ENCODE measurements around the gene CDC34.
"Not testable (repeated sequence)": the region's sequence is repeated elsewhere in the genome, so short reads cannot be mapped to it uniquely, and the experiment has no call there.

CDC34 gene

GRCh38 chr19:574658-575526, 43.3 kb downstream of the CDC34 start:
- peak in 1 of 2 donors; percentile 30 for DNase-seq

DNA sequence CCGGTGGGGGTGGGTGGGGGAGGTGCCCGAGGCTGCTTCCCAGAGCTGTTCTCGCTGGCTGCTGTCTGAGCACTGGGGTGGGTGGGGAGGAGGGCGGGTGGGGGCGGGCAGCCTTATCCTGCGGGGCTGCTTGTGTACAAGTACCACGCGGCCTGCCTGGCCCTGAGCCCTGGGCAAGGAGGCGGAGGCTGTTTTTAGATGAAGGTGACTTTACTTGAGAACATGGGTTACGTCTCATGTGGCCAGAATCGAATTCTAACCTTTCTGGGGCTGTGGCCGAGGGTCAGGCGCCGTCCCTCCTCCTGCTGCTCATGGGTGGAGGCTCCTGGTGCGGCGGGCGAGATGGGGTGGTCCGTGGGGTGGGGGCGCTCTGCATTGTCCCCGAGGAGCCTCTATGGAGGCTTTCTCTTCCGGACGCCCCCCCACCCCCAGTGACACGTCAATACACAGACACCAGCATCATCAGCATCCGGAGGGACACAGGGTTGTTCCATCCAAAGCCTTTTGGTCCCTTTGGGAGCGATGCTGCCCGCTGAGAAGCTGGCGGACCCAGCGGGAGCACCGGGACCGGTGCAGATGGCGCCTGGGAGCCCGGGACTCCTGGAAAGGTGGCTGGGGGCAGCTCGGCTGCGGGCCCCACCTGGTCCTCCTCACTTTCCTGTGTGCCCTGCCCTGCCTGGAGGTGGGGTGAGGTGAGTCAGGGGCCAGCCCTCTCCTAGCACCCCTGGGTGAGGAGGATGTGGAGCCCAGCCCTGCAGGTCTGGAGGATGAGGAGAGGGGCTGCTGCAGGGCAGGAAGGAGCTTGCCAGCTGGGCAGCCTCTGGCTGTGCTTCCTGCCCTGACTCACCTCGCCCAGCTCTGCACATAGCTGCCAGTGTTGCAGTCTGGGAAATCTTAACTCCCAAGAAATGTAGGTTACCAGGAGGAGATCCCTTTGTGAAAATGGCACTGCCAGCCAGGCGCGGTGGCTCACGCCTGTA, 44.3 kb downstream of the CDC34 start:
- DNase-seq: no peak

GRCh38 chr19:576768-577438, 45.3 kb downstream of the CDC34 start:
- no peak for DNase-seq

GRCh38 chr19:577439-578392, 46.2 kb downstream of the CDC34 start:
- peak in 1 of 2 donors; percentile 29 for DNase-seq

DNA sequence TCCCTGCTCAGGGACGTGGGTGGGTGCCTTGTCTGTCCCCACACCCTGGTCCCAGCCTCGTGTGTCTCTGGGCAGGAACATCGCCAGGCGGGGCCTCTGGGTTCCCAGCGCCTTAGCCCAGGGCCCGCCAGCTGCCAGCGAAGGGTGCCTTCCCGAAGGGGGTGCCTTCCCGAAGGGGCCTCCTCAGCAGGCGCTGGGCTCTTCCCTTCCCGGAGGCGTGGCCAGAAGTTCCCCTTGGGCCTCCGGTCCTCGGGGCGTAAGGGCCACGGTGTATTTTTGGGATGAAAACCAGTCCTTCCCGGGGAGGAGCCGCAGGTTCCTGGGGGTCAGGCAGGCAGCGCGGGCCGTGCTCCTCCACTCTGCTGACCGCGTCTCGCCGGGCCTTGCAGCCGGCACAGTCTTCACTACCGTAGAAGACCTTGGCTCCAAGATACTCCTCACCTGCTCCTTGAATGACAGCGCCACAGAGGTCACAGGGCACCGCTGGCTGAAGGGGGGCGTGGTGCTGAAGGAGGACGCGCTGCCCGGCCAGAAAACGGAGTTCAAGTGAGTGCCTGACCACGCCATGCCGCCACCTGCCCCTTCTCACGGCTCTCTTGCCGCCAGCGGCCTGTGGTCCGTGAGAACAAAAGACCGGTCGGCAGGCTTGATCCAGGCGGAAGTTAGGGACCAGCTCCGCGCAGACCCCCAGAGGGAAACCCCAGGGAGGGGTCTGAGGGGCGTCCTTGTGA, 47.7 kb downstream of the CDC34 start:
- no peak for DNase-seq

DNA sequence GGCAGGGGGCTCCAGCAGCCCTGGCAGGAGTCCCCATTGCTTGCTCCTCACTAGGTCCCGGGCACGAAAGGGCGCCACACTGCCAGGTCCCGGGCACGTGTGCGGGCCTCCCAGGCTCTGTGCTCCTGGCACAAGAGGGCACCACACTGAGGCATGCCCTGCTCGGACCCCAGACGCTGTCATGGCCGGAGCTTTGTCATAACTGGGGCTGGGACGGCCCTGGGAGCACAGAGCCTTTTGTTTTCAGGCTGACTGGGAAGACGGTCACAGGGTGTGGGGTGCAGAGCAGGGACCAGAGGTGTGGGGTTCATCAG, 48.2 kb downstream of the CDC34 start:
- DNase-seq: no peak

DNA sequence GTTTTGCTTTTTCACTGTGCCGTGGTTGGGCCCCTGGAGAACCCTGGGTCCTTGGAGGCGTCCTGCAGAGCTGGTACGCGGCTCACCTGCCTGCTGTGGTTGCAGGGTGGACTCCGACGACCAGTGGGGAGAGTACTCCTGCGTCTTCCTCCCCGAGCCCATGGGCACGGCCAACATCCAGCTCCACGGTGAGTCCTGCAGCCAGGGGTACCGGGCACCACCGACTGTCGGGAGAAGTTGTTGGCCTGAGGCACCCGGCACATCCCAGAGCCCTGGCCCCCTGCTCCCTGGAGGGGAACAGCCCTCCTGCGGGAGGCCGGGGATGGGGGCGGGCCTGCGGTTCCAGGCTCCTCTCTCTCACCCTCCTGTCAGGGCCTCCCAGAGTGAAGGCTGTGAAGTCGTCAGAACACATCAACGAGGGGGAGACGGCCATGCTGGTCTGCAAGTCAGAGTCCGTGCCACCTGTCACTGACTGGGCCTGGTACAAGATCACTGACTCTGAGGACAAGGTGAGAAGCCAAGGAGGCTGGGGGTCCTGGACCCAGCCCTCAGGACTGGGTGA, 48.8 kb downstream of the CDC34 start:
- no peak for DNase-seq

- DNase-seq: no peak
Observed at GRCh38 chr19:581399-582111, 50.0 kb downstream of the CDC34 start.

DNA sequence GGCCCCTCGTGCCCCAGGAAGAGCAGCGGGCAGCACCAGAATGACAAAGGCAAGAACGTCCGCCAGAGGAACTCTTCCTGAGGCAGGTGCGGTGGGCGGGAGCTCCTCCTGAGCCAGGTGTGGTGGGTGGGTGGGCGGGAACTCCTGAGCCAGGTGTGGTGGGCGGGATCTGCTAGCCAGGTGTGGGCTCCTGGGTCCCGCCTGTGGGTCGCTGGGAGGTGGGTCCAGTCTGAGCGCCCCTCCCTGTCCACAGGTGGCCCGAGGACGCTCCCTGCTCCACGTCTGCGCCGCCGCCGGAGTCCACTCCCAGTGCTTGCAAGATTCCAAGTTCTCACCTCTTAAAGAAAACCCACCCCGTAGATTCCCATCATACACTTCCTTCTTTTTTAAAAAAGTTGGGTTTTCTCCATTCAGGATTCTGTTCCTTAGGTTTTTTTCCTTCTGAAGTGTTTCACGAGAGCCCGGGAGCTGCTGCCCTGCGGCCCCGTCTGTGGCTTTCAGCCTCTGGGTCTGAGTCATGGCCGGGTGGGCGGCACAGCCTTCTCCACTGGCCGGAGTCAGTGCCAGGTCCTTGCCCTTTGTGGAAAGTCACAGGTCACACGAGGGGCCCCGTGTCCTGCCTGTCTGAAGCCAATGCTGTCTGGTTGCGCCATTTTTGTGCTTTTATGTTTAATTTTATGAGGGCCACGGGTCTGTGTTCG, 51.1 kb downstream of the CDC34 start:
- peak; percentile 39 to 59 for DNase-seq

GRCh38 chr19:583198-583967, 51.8 kb downstream of the CDC34 start:
- no peak for DNase-seq

GRCh38 chr19:583968-584239, 52.3 kb downstream of the CDC34 start:
- no peak for DNase-seq

- peak in 1 of 2 donors; percentile 23 for DNase-seq
Observed at GRCh38 chr19:584240-585001, 52.9 kb downstream of the CDC34 start.

- DNase-seq: not testable (repeated sequence)
Observed at GRCh38 chr19:585146-585545, 53.6 kb downstream of the CDC34 start.

GRCh38 chr19:585551-586110, 54.1 kb downstream of the CDC34 start:
- no peak for DNase-seq

DNA sequence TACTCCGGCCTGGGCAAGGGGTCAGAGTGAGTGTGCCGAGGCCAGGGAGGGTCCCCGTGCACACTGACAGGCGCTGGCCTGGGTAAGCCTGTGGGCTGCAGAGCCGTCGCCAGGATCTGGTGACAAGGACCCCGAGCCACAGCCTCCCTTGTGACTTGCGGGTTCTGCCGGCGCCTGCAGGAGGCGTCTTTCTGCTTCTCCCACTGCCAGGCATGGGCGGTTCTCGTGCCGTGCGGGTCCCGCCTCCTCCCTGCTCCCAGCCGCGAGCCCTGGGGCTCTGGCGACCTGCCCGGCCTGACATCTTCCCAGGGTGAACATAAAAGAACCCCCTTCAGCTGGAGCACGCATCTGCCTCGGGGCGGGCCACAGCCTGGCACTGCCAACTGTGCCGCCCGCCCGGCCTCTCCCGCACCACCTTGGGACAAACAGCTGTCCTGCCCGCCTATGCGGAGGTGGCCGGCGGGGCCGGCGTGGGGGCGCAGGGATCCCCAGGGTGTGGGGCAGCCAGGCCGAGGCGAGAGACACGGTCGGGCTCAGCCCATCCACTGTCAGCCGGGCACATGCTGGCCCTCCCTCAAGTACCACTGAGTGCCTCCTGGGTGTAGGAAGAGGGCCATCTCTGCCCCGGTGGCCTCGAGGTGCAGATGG, 56.7 kb downstream of the CDC34 start:
- DNase-seq: peak; percentile 50 to 75

- DNase-seq: no peak
Observed at GRCh38 chr19:588741-589692, 57.5 kb downstream of the CDC34 start.

Data from inflammatory macrophage (primary cell).